ENCODE data around the gene GATA1.

DNA sequence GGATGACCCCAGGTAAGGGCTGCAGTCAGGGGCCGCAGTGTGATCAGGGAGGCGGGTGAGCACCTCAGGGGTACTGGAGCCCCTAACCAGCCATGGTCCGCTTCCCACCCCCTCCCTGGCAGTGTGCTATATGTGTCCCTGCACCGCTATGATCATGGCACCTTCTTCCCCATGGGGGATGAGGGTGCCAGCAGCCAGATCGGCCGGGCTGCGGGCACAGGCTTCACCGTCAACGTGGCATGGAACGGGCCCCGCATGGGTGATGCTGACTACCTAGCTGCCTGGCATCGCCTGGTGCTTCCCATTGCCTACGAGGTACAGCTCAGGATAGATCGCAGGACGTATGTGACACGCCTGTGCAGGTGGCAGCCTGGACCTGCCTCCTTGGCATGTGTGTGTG is 31.7 kb downstream of the GATA1 start:
- TF ChIP-seq, protein P1, sequence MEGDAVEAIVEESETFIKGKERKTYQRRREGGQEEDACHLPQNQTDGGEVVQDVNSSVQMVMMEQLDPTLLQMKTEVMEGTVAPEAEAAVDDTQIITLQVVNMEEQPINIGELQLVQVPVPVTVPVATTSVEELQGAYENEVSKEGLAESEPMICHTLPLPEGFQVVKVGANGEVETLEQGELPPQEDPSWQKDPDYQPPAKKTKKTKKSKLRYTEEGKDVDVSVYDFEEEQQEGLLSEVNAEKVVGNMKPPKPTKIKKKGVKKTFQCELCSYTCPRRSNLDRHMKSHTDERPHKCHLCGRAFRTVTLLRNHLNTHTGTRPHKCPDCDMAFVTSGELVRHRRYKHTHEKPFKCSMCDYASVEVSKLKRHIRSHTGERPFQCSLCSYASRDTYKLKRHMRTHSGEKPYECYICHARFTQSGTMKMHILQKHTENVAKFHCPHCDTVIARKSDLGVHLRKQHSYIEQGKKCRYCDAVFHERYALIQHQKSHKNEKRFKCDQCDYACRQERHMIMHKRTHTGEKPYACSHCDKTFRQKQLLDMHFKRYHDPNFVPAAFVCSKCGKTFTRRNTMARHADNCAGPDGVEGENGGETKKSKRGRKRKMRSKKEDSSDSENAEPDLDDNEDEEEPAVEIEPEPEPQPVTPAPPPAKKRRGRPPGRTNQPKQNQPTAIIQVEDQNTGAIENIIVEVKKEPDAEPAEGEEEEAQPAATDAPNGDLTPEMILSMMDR (IDR thresholded peaks at IDR 0.05), result no peak
- no peak for TF ChIP-seq POLR2A (IDR thresholded peaks at IDR 0.05)
